NCI-H510A (cell line): ENCODE measurements around the gene PRR33.
"Not testable (repeated sequence)": the region's sequence is repeated elsewhere in the genome, so short reads cannot be mapped to it uniquely, and the experiment has no call there.

ENCODE experiments used
- DNase-seq: peaks from one replicate; lab custom pipeline; 2025; lab: John Stamatoyannopoulos, UW

PRR33 gene

GRCh38 chr11:1875093-1875850 lies 16.4 kb downstream of the PRR33 start:
- DNase-seq, result no peak

GRCh38 chr11:1874441-1875092 lies 17.1 kb downstream of the PRR33 start:
- not testable (repeated sequence) for DNase-seq

GRCh38 chr11:1873813-1874150 lies 17.9 kb downstream of the PRR33 start:
- not testable (repeated sequence) for DNase-seq

GRCh38 chr11:1873048-1873812 lies 18.5 kb downstream of the PRR33 start:
- DNase-seq, result no peak

- DNase-seq, result no peak
Observed at GRCh38 chr11:1872267-1872985, 19.3 kb downstream of the PRR33 start.

- DNase-seq, result no peak
Observed at GRCh38 chr11:1871531-1871930, 20.2 kb downstream of the PRR33 start.

- DNase-seq, result no peak
Observed at GRCh38 chr11:1870721-1871466, 20.8 kb downstream of the PRR33 start.

GRCh38 chr11:1870326-1870696 lies 21.4 kb downstream of the PRR33 start:
- no peak for DNase-seq

GRCh38 chr11:1869427-1870325 lies 22.0 kb downstream of the PRR33 start:
- no peak for DNase-seq

GRCh38 chr11:1868636-1869291 lies 22.9 kb downstream of the PRR33 start:
- DNase-seq, result no peak

- DNase-seq, result no peak
Observed at GRCh38 chr11:1868056-1868635, 23.5 kb downstream of the PRR33 start.

GRCh38 chr11:1867381-1867780 lies 24.3 kb downstream of the PRR33 start:
- DNase-seq, result no peak

- DNase-seq, result no peak
Observed at GRCh38 chr11:1866776-1867175, 24.9 kb downstream of the PRR33 start.

- DNase-seq, result no peak
Observed at GRCh38 chr11:1866226-1866625, 25.5 kb downstream of the PRR33 start.

GRCh38 chr11:1864831-1865665 lies 26.6 kb downstream of the PRR33 start:
- DNase-seq, result no peak

- no peak for DNase-seq
Observed at GRCh38 chr11:1864231-1864630, 27.5 kb downstream of the PRR33 start.

- DNase-seq, result no peak
Observed at GRCh38 chr11:1863352-1864216, 28.1 kb downstream of the PRR33 start.
